HEK293 (cell line): Measurements from ENCODE around the gene TECPR2.

ENCODE experiments used
- CTCF ChIA-PET: fragments of 350-600 bp; formaldehyde crosslinking; extraction: SDS; loops from one replicate; lab custom pipeline; 2021; ENCODE audit warnings: antibody characterized with exemption; lab: Yijun Ruan, JAX
- POLR2A ChIA-PET: fragments of 300-600 bp; formaldehyde crosslinking; extraction: SDS; loops from one replicate; lab custom pipeline; 2020; ENCODE audit warnings: antibody characterized with exemption, inconsistent platforms; lab: Yijun Ruan, JAX
- H3K27ac ChIP-seq: fragments of 200-500 bp; sonication (Bioruptor generic); 2 replicates; pipeline ENCODE4 v1.5.1; 2014; ENCODE audit warnings: low read depth, low read length, control low read depth, inconsistent platforms; ENCODE audit errors: extremely low read depth
- H3K36me3 ChIP-seq, 2 experiments: fragments of 200-500 bp in 1 of 2; sonication (Bioruptor generic) in 1 of 2; 1 replicate in 1 of 2; 2 replicates in 1 of 2; pipeline ENCODE4 v1.5.1; 2014 to 2017; ENCODE audit warnings: inconsistent platforms in 2 of 2, low read length in 2 of 2; ENCODE audit not compliant: control insufficient read depth in 2 of 2, insufficient read depth in 1 of 2
- H3K4me1 ChIP-seq: fragments of 200-500 bp; sonication (Bioruptor generic); 2 replicates; pipeline ENCODE4 v1.5.1; 2014; ENCODE audit warnings: mild to moderate bottlenecking, low read length, inconsistent platforms; ENCODE audit not compliant: control insufficient read depth, insufficient read depth
- H3K4me3 ChIP-seq: 2 replicates; pipeline ENCODE4 v1.5.1; 2011; ENCODE audit warnings: low read depth, mild to moderate bottlenecking, control low read depth, low read length, moderate library complexity
- H3K9me3 ChIP-seq: fragments of 200-500 bp; sonication (Bioruptor generic); 2 replicates; pipeline ENCODE4 v1.5.1; 2014; ENCODE audit warnings: low read depth, low read length, inconsistent platforms; ENCODE audit not compliant: control insufficient read depth, insufficient read depth
- GLIS1 ChIP-seq: fragments of 450-650 bp; formaldehyde crosslinking; IDR thresholded peaks from 2 replicates; pipeline ENCODE4 v1.5.1; 2016; ENCODE audit warnings: missing biosample characterization, missing genetic modification characterization
- GLIS2 ChIP-seq: fragments of 450-650 bp; formaldehyde crosslinking; IDR thresholded peaks from 2 replicates; pipeline ENCODE4 v1.5.1; 2016; ENCODE audit warnings: missing biosample characterization, missing genetic modification characterization
- HOXC10 ChIP-seq: sonication (generic); formaldehyde crosslinking; IDR thresholded peaks from 2 replicates; pipeline ENCODE4 v1.8.1; 2023; ENCODE audit warnings: mild to moderate bottlenecking, missing genetic modification reagents
- IKZF3 ChIP-seq: fragments of 450-650 bp; IDR thresholded peaks from 2 replicates; pipeline ENCODE4 v1.5.0; 2018; ENCODE audit warnings: missing biosample characterization, mild to moderate bottlenecking, missing genetic modification characterization, moderate library complexity
- MZF1 ChIP-seq: fragments of 450-650 bp; formaldehyde crosslinking; IDR thresholded peaks from 2 replicates; pipeline ENCODE4 v1.5.1; 2017; ENCODE audit warnings: missing biosample characterization, missing genetic modification characterization, borderline replicate concordance
- PATZ1 ChIP-seq: fragments of 450-650 bp; formaldehyde crosslinking; IDR thresholded peaks from 2 replicates; pipeline ENCODE4 v1.5.1; 2016; ENCODE audit warnings: missing biosample characterization, missing genetic modification characterization
- REPIN1 ChIP-seq: fragments of 450-650 bp; formaldehyde crosslinking; IDR thresholded peaks from 2 replicates; pipeline ENCODE4 v1.5.1; 2017; ENCODE audit warnings: missing biosample characterization, missing genetic modification characterization, low read depth
- SALL2 ChIP-seq: fragments of 450-650 bp; formaldehyde crosslinking; IDR thresholded peaks from 2 replicates; pipeline ENCODE4 v1.5.0; 2017; ENCODE audit warnings: missing biosample characterization, mild to moderate bottlenecking, missing genetic modification characterization, borderline replicate concordance
- ZBTB10 ChIP-seq: fragments of 450-650 bp; formaldehyde crosslinking; IDR thresholded peaks from 2 replicates; pipeline ENCODE4 v1.5.1; 2016; ENCODE audit warnings: missing biosample characterization, missing genetic modification characterization
- ZBTB17 ChIP-seq: fragments of 450-650 bp; formaldehyde crosslinking; IDR thresholded peaks from 2 replicates; pipeline ENCODE4 v1.5.1; 2016; ENCODE audit warnings: missing biosample characterization, missing genetic modification characterization
- ZFP3 ChIP-seq: fragments of 450-650 bp; formaldehyde crosslinking; IDR thresholded peaks from 2 replicates; pipeline ENCODE4 v1.5.1; 2016; ENCODE audit warnings: low read depth, missing biosample characterization, missing genetic modification characterization
- ZIC2 ChIP-seq: fragments of 450-650 bp; formaldehyde crosslinking; IDR thresholded peaks from 2 replicates; pipeline ENCODE4 v1.5.1; 2016; ENCODE audit warnings: missing biosample characterization, missing genetic modification characterization
- ZNF2 ChIP-seq: fragments of 450-650 bp; formaldehyde crosslinking; IDR thresholded peaks from 2 replicates; pipeline ENCODE4 v1.5.1; 2016; ENCODE audit warnings: missing biosample characterization, missing genetic modification characterization
- ZNF239 ChIP-seq: fragments of 450-650 bp; formaldehyde crosslinking; IDR thresholded peaks from 2 replicates; pipeline ENCODE4 v1.5.1; 2016; ENCODE audit warnings: missing biosample characterization, missing genetic modification characterization
- ZNF266 ChIP-seq: fragments of 450-650 bp; formaldehyde crosslinking; IDR thresholded peaks from 2 replicates; pipeline ENCODE4 v1.5.1; 2016; ENCODE audit warnings: missing biosample characterization, missing genetic modification characterization, low read depth
- ZNF335 ChIP-seq: fragments of 450-650 bp; formaldehyde crosslinking; conservative IDR thresholded peaks from 2 replicates; pipeline ENCODE4 v1.5.1; 2016; ENCODE audit warnings: missing biosample characterization, missing genetic modification characterization
- ZNF433 ChIP-seq: fragments of 450-650 bp; formaldehyde crosslinking; IDR thresholded peaks from 2 replicates; pipeline ENCODE4 v1.5.1; 2016; ENCODE audit warnings: missing biosample characterization, missing genetic modification characterization, low read depth
- ZNF513 ChIP-seq: fragments of 450-650 bp; IDR thresholded peaks from 2 replicates; pipeline ENCODE4 v1.5.1; 2018; ENCODE audit warnings: missing biosample characterization, missing genetic modification characterization
- ZNF585B ChIP-seq: fragments of 450-650 bp; formaldehyde crosslinking; IDR thresholded peaks from 2 replicates; pipeline ENCODE4 v1.5.1; 2016; ENCODE audit warnings: missing biosample characterization, missing genetic modification characterization
- ZNF626 ChIP-seq: fragments of 450-650 bp; sonication (Bioruptor Pico); formaldehyde crosslinking; IDR thresholded peaks from 2 replicates; pipeline ENCODE4 v1.5.1; 2018; ENCODE audit warnings: missing biosample characterization, missing genetic modification characterization, inconsistent platforms
- ZNF645 ChIP-seq: fragments of 450-650 bp; formaldehyde crosslinking; IDR thresholded peaks from 2 replicates; pipeline ENCODE4; 2016; ENCODE audit warnings: missing biosample characterization, missing genetic modification characterization
- ZNF660 ChIP-seq: fragments of 450-650 bp; IDR thresholded peaks from 2 replicates; pipeline ENCODE4 v1.5.1; 2018; ENCODE audit warnings: missing biosample characterization, mild to moderate bottlenecking, missing genetic modification characterization
- ZNF670 ChIP-seq: fragments of 450-650 bp; formaldehyde crosslinking; IDR thresholded peaks from 2 replicates; pipeline ENCODE4 v1.5.1; 2016; ENCODE audit warnings: missing biosample characterization, missing genetic modification characterization, low read depth
- ZNF76 ChIP-seq: fragments of 450-650 bp; formaldehyde crosslinking; IDR thresholded peaks from 2 replicates; pipeline ENCODE4; 2016; ENCODE audit warnings: low read depth, missing biosample characterization, missing genetic modification characterization, borderline replicate concordance
- ZNF776 ChIP-seq: fragments of 450-650 bp; formaldehyde crosslinking; IDR thresholded peaks from 2 replicates; pipeline ENCODE4 v1.5.0; 2017; ENCODE audit warnings: missing biosample characterization, missing genetic modification characterization, borderline replicate concordance
- ZNF785 ChIP-seq: fragments of 450-650 bp; formaldehyde crosslinking; IDR thresholded peaks from 2 replicates; pipeline ENCODE4 v1.5.1; 2016; ENCODE audit warnings: missing biosample characterization, missing genetic modification characterization
- ZNF830 ChIP-seq: fragments of 450-650 bp; IDR thresholded peaks from 2 replicates; pipeline ENCODE4 v1.5.0; 2018; ENCODE audit warnings: missing biosample characterization, missing genetic modification characterization, low read depth, mild to moderate bottlenecking, moderate library complexity
- TF ChIP-seq, protein P1 (sequence below): fragments of 450-650 bp; formaldehyde crosslinking; IDR thresholded peaks from 2 replicates; pipeline ENCODE4 v1.5.1; 2016; ENCODE audit warnings: missing biosample characterization, missing genetic modification characterization

Gene TECPR2

DNA sequence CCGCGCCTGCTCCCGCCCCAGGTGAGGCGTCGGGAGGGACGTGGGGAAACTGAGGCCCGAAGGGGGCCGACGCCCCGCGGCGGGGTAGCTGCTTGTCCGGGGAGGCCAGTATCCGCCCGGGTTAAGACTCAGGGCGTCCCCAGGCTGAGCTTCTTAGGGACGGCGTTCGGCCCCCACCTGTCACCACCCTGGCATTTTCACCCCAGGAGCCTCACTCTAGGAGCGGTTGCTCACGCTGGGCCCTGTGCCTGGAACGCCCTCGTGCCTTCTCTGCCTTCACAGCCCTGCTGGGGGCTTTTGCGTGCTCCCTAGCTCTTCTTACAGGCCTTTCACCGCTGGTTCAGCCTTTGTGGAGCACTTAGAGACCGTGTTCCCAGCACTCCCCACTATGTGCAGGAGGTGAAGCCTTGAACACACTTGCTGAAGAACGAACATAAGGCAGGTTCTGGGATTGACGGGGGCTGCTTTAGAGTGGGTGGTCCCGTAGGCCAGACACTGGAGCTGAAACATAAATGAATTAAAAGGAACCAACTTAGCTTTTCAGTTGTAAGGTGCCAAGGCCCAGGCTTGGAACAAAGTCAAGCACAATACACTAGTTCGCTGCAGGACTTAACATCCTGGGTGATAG is 42.6 kb upstream of the TECPR2 start (continued):
- peak; percentile 55; the same call in 1 of the 2 replicates for TF ChIP-seq ZNF76
- TF ChIP-seq PATZ1 (tag by site-specific recombination) = peak; percentile 53
- peak; percentile 62 for TF ChIP-seq ZBTB17
- TF ChIP-seq ZNF830 (tag by site-specific recombination) = no peak
- peak; percentile 77 for TF ChIP-seq GLIS2 (tag by site-specific recombination)
- no peak for TF ChIP-seq ZNF776 (tag by site-specific recombination)
- no peak for TF ChIP-seq ZNF670 (tag by site-specific recombination)
- no peak for TF ChIP-seq ZNF785 (tag by site-specific recombination)
- TF ChIP-seq ZNF335 (tag by site-specific recombination) = peak; percentile 43
- TF ChIP-seq ZBTB10 (tag by site-specific recombination) = no peak
- no peak for TF ChIP-seq ZNF660 (tag by site-specific recombination)
- TF ChIP-seq ZNF2 (tag by site-specific recombination) = no peak
- TF ChIP-seq ZNF433 (tag by site-specific recombination) = no peak
- TF ChIP-seq, protein P1, sequence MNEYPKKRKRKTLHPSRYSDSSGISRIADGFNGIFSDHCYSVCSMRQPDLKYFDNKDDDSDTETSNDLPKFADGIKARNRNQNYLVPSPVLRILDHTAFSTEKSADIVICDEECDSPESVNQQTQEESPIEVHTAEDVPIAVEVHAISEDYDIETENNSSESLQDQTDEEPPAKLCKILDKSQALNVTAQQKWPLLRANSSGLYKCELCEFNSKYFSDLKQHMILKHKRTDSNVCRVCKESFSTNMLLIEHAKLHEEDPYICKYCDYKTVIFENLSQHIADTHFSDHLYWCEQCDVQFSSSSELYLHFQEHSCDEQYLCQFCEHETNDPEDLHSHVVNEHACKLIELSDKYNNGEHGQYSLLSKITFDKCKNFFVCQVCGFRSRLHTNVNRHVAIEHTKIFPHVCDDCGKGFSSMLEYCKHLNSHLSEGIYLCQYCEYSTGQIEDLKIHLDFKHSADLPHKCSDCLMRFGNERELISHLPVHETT (tag by site-specific recombination) = no peak
- TF ChIP-seq REPIN1 (tag by site-specific recombination) = no peak
- peak; percentile 93 for TF ChIP-seq ZIC2 (tag by site-specific recombination)
- peak; percentile 89 for TF ChIP-seq GLIS1 (tag by site-specific recombination)
- TF ChIP-seq ZNF239 (tag by site-specific recombination) = no peak

- POLR2A ChIA-PET = interaction anchor here (1.4 kb wide), 1 partner anchor 42 kb away, joined by 5 read pairs; the partner anchor contains the start of genes CINP and TECPR2
- CTCF ChIA-PET = interaction anchor here (0.6 to 1.6 kb wide), 6 partner anchors 8 to 594 kb away, joined by 3 to 5 read pairs (median 3); no protein-coding TSS in a partner anchor
- Histone ChIP-seq H3K27ac (peak overlapping the region; percentile 87; the same call in 1 of the 2 replicates), H3K9me3 (no peaks in the 10 kb centered on the region), H3K4me3 (peak overlapping the region; percentile 84), H3K36me3 (peaks cover 0 to 18% of the 10 kb centered on the region in 2 experiments; a peak in 2 of 3 replicates), H3K4me1 (peaks cover 11% of the 10 kb centered on the region)
- TF ChIP-seq IKZF3 (tag by site-specific recombination) (no peak), ZNF585B (tag by site-specific recombination) (no peak), ZNF266 (tag by site-specific recombination) (no peak), SALL2 (tag by site-specific recombination) (no peak), ZNF513 (tag by site-specific recombination) (no peak), ZNF670 (tag by site-specific recombination) (no peak), ZNF645 (tag by site-specific recombination) (no peak), ZFP3 (tag by site-specific recombination) (no peak), MZF1 (no peak), HOXC10 (CRISPR knock-in tag) (no peak), ZNF626 (no peak)
These were observed 41.9 kb upstream of the TECPR2 start for GRCh38 chr14:102320671-102321455.
